OCI-LY1 (cell line): ENCODE data around the gene ATP8A2.

Experiments
- CTCF ChIP-seq: fragments of 200-600 bp; sonication (generic), shearing (Covaris generic); IDR thresholded peaks from 2 replicates; pipeline ENCODE4 v1.5.1; 2017; ENCODE audit warnings: mild to moderate bottlenecking, antibody characterized with exemption, low read length, moderate library complexity, mixed read lengths
- EZH2 ChIP-seq: fragments of 200-600 bp; sonication (generic), shearing (Covaris generic); IDR thresholded peaks from 2 replicates; pipeline ENCODE4 v1.8.0; 2017; ENCODE audit warnings: borderline replicate concordance, mixed run types, mild to moderate bottlenecking, antibody characterized with exemption, low read length, moderate library complexity, mixed read lengths

- TF ChIP-seq CTCF (no peak), EZH2 (no peak)
These were observed 477.3 kb downstream of the ATP8A2 start for GRCh38 chr13:25848812-25849745.
